OCI-LY7 (cell line): ENCODE measurements around the gene DOCK4. TPM values are rescaled to one million over a fixed set of nuclear protein-coding genes. Genes with fewer than 3 reads are reported as not detected.

ENCODE experiments used
- BruUV-seq: library from RNA; stranded (reverse); fragments of 400-500 nt; replicated peaks from 2 replicates; lab custom pipeline; 2021; lab: Mats Ljungman, UMichigan
- CTCF ChIA-PET: fragments of 300-600 bp; sonication (Branson Sonifier 250); formaldehyde crosslinking; loops from one replicate; lab custom pipeline; 2022; ENCODE audit warnings: antibody characterized with exemption; ENCODE audit not compliant: unreplicated experiment; lab: Charles Lee
- POLR2A ChIA-PET: fragments of 300-600 bp; sonication (Branson Sonifier 250); formaldehyde crosslinking; loops from one replicate; lab custom pipeline; 2022; ENCODE audit warnings: antibody characterized with exemption; lab: Charles Lee
- DNase-seq: peaks from one replicate; pipeline ENCODE4 v3.0.0-alpha.2; 2015; ENCODE audit warnings: low spot score
- H2AFZ ChIP-seq: fragments of 200-600 bp; sonication (generic), shearing (Covaris generic); 2 replicates; pipeline ENCODE4 v1.6.1; 2014; ENCODE audit warnings: mild to moderate bottlenecking, antibody characterized with exemption, low read length, moderate library complexity
- H3K27ac ChIP-seq: fragments of 200-600 bp; sonication (generic); 2 replicates; pipeline ENCODE4 v1.5.1; 2014; ENCODE audit warnings: mixed run types, low read depth, mild to moderate bottlenecking, moderate library complexity, low read length, inconsistent platforms; ENCODE audit not compliant: poor library complexity, severe bottlenecking
- H3K36me3 ChIP-seq: fragments of 200-600 bp; sonication (generic); 2 replicates; pipeline ENCODE4 v1.6.1; 2014; ENCODE audit warnings: mild to moderate bottlenecking, antibody characterized with exemption, low read length, moderate library complexity, mixed read lengths; ENCODE audit not compliant: insufficient read depth
- H3K4me1 ChIP-seq: fragments of 200-600 bp; sonication (generic); 2 replicates; pipeline ENCODE4 v1.5.1; 2014; ENCODE audit warnings: mild to moderate bottlenecking, low read length; ENCODE audit not compliant: insufficient read depth, poor library complexity, severe bottlenecking
- H3K4me2 ChIP-seq: fragments of 200-600 bp; sonication (generic); 2 replicates; pipeline ENCODE4 v1.6.1; 2014; ENCODE audit warnings: mild to moderate bottlenecking, low read length
- H3K4me3 ChIP-seq: fragments of 200-600 bp; sonication (generic); 2 replicates; pipeline ENCODE4 v1.5.1; 2014; ENCODE audit warnings: mild to moderate bottlenecking, low read depth, low read length; ENCODE audit not compliant: poor library complexity, severe bottlenecking
- H3K79me2 ChIP-seq: fragments of 200-600 bp; sonication (generic); 2 replicates; pipeline ENCODE4 v1.6.1; 2016; ENCODE audit warnings: low read depth, mild to moderate bottlenecking, low read length, moderate library complexity, mixed read lengths; ENCODE audit not compliant: insufficient read depth
- H3K9me2 ChIP-seq: fragments of 200-600 bp; sonication (generic); 2 replicates; pipeline ENCODE4 v1.6.1; 2016; ENCODE audit warnings: mild to moderate bottlenecking, low read length, mixed read lengths; ENCODE audit not compliant: insufficient read depth
- H3K9me3 ChIP-seq: fragments of 200-600 bp; sonication (generic); 2 replicates; pipeline ENCODE4 v1.6.1; 2014; ENCODE audit warnings: mild to moderate bottlenecking, mixed run types, low read length, mixed read lengths
- H4K20me1 ChIP-seq: fragments of 200-600 bp; sonication (generic); 2 replicates; pipeline ENCODE4 v1.6.1; 2014; ENCODE audit warnings: mild to moderate bottlenecking, antibody characterized with exemption, low read length, moderate library complexity, mixed read lengths; ENCODE audit not compliant: insufficient read depth
- CTCF ChIP-seq: fragments of 200-600 bp; sonication (generic); conservative IDR thresholded peaks from 2 replicates; pipeline ENCODE4 v1.5.1; 2014; ENCODE audit warnings: mild to moderate bottlenecking, antibody characterized with exemption, low read length, moderate library complexity, mixed read lengths
- EZH2phosphoT487 ChIP-seq: fragments of 200-600 bp; sonication (generic); IDR thresholded peaks from 2 replicates; pipeline ENCODE4 v1.6.1; 2018; ENCODE audit warnings: low read depth, borderline replicate concordance, mild to moderate bottlenecking, mixed run types, antibody characterized with exemption, low read length, moderate library complexity, mixed read lengths
- intact Hi-C: fragments of 100-400 bp; cut with micrococcal nuclease; formaldehyde crosslinking; loops from one replicate; pipeline ENCODE4 v1.10.0; 2022; ENCODE audit not compliant: unreplicated experiment
- total RNA-seq, 2 experiments: library from RNA; depleted of rRNA in 1 of 2; stranded (reverse); fragments of >200 nt in 1 of 2; shearing (Covaris generic) in 1 of 2; gene quantifications; 2 replicates each; pipeline ENCODE4 v1.2.3, GENCODE V29; 2014 to 2022

Gene DOCK4
- total RNA-seq, 2 experiments from 2014 or later: 0.91 to 4.9 TPM

- ChIA-PET CTCF (no interaction called here), POLR2A (no interaction called here)
- Histone ChIP-seq H2AFZ (no peak overlapping the region), H3K4me1 (peaks cover 16% of the 10 kb centered on the region), H3K4me2 (no peak overlapping the region), H4K20me1 (no peaks in the 10 kb centered on the region), H3K36me3 (no peaks in the 10 kb centered on the region), H3K9me3 (no peaks in the 10 kb centered on the region), H3K79me2 (no peaks in the 10 kb centered on the region), H3K9me2 (no peaks in the 10 kb centered on the region), H3K4me3 (no peak overlapping the region), H3K27ac (no peak overlapping the region)
- TF ChIP-seq CTCF: no peak
- TF ChIP-seq EZH2phosphoT487: no peak
- DNase-seq: no peak
- BruUV-seq: no TSS peak
- intact Hi-C loops: loop anchor here (10.0 kb wide), 2 partner anchors 637 to 913 kb away; partner anchors contain the start of genes IMMP2L and SMIM30
Measured at GRCh38 chr7:112201839-112202238, 4.4 kb downstream of the DOCK4 start.

- Histone ChIP-seq H4K20me1 (no peaks in the 10 kb centered on the region), H2AFZ (no peak overlapping the region)
- CTCF ChIA-PET: no interaction called here
Measured at GRCh38 chr7:112201411-112201810, 4.8 kb downstream of the DOCK4 start.

More at GRCh38 chr7:112201411-112201810, 4.8 kb downstream of the DOCK4 start:
- H3K9me3 ChIP-seq: no peaks in the 10 kb centered on the region
- no peak for TF ChIP-seq EZH2phosphoT487
- TF ChIP-seq CTCF: no peak
- POLR2A ChIA-PET: no interaction called here
- H3K36me3 ChIP-seq: no peaks in the 10 kb centered on the region
- intact Hi-C loops: loop anchor here (10.0 kb wide), 2 partner anchors 637 to 913 kb away; partner anchors contain the start of genes IMMP2L and SMIM30
- no peak for DNase-seq
- H3K79me2 ChIP-seq: no peaks in the 10 kb centered on the region
- H3K4me2 ChIP-seq: no peak overlapping the region
- no peak overlapping the region for H3K27ac ChIP-seq
- no TSS peak for BruUV-seq
- H3K4me1 ChIP-seq: peaks cover 16% of the 10 kb centered on the region
- no peaks in the 10 kb centered on the region for H3K9me2 ChIP-seq
- no peak overlapping the region for H3K4me3 ChIP-seq
